Stimulated activated CD8-positive, alpha-beta memory T cell treated with anti-CD3 and anti-CD28 coated beads, Interleukin-2, amount 100 ng/mL, for 1 hour (primary cell): ENCODE data around the gene TSPAN5.

Source experiments
- DNase-seq, 2 donors: peaks; one replicate each; pipeline ENCODE4 v3.0.0-alpha.2; 2020; ENCODE audit warnings: low read depth in 2 of 2

The TSPAN5 gene

GRCh38 chr4:98617358-98618047 is 40.9 kb downstream of the TSPAN5 start:
- DNase-seq, result no peak

- DNase-seq, result no peak
Observed at GRCh38 chr4:98615991-98616390, 42.4 kb downstream of the TSPAN5 start.

- DNase-seq, result no peak
Observed at GRCh38 chr4:98614662-98615061, 43.7 kb downstream of the TSPAN5 start.

GRCh38 chr4:98614094-98614493 is 44.3 kb downstream of the TSPAN5 start:
- DNase-seq, result no peak

- no peak for DNase-seq
Observed at GRCh38 chr4:98613453-98614075, 44.8 kb downstream of the TSPAN5 start.

- DNase-seq, result no peak
Observed at GRCh38 chr4:98612318-98613250, 45.8 kb downstream of the TSPAN5 start.

- DNase-seq, result no peak
Observed at GRCh38 chr4:98611677-98612317, 46.6 kb downstream of the TSPAN5 start.

GRCh38 chr4:98610926-98611676 is 47.3 kb downstream of the TSPAN5 start:
- no peak for DNase-seq

- no peak for DNase-seq
Observed at GRCh38 chr4:98610431-98610830, 48.0 kb downstream of the TSPAN5 start.

GRCh38 chr4:98609934-98610333 is 48.5 kb downstream of the TSPAN5 start:
- DNase-seq, result no peak

GRCh38 chr4:98608356-98608755 is 50.1 kb downstream of the TSPAN5 start:
- DNase-seq, result no peak

GRCh38 chr4:98606894-98607293 is 51.5 kb downstream of the TSPAN5 start:
- DNase-seq, result no peak

GRCh38 chr4:98605216-98605615 is 53.2 kb downstream of the TSPAN5 start:
- no peak for DNase-seq

- no peak for DNase-seq
Observed at GRCh38 chr4:98604723-98605122, 53.7 kb downstream of the TSPAN5 start.

GRCh38 chr4:98603683-98604521 is 54.5 kb downstream of the TSPAN5 start:
- DNase-seq, result no peak

- no peak for DNase-seq
Observed at GRCh38 chr4:98602270-98602669, 56.1 kb downstream of the TSPAN5 start.

- DNase-seq, result no peak
Observed at GRCh38 chr4:98601708-98602107, 56.7 kb downstream of the TSPAN5 start.

- no peak for DNase-seq
Observed at GRCh38 chr4:98599617-98600205, 58.7 kb downstream of the TSPAN5 start.

- DNase-seq, result no peak
Observed at GRCh38 chr4:98586962-98587354, 71.5 kb downstream of the TSPAN5 start.
